ENCODE measurements around the gene NFE2L2. TPM values are rescaled to one million over a fixed set of nuclear protein-coding genes. Genes with fewer than 3 reads are reported as not detected.
"Not testable (repeated sequence)": the region's sequence is repeated elsewhere in the genome, so short reads cannot be mapped to it uniquely, and the experiment has no call there.

Gene NFE2L2
- total RNA-seq, 4 donors from 2014 or later: 41.6 to 105 (median 65.2) TPM

- Histone ChIP-seq H3K9me3 (no peaks in the 10 kb centered on the region), H3K4me1 (peaks cover 4 to 42% (median 14%) of the 10 kb centered on the region in 4 donors), H3K27ac (no peak overlapping the region), H3K36me3 (no peaks in the 10 kb centered on the region), H3K27me3 (no peaks in the 10 kb centered on the region), H3K4me3 (no peak overlapping the region)
- intact Hi-C loops (cut with DNase I; ENCODE audit: low total_unique reads) (no loop called here), in situ Hi-C loops (cut with MboI; ENCODE audit: low pct_ligation_motif_present in 1 of 4, low pct_unique_long_range_greater_than_20kb in 1 of 4, low sequenced_read_pairs in 3 of 4) (no loop called here)
- no peak for TF ChIP-seq POLR2AphosphoS5 (IDR thresholded peaks at IDR 0.05)
- TF ChIP-seq CTCF (IDR thresholded peaks at IDR 0.05): no peak
- no peak for TF ChIP-seq EP300 (IDR thresholded peaks at IDR 0.05; ENCODE audit: low read depth)
- TF ChIP-seq POLR2A (IDR thresholded peaks at IDR 0.05): no peak
- no peak for DNase-seq
- 78 to 100% methylated on average over 1 of the region's 1 CpG for WGBS, 2 donors (ENCODE audit: low coverage in 1 of 2)
These were observed 7.6 kb upstream of the NFE2L2 start for GRCh38 chr2:177271981-177272666.

GRCh38 chr2:177270531-177270930 lies 6.0 kb upstream of the NFE2L2 start:
- no peaks in the 10 kb centered on the region for H3K9me3 ChIP-seq
- in situ Hi-C loops (cut with MboI; ENCODE audit: low pct_ligation_motif_present in 1 of 4, low pct_unique_long_range_greater_than_20kb in 1 of 4, low sequenced_read_pairs in 3 of 4): no loop called here

GRCh38 chr2:177268901-177269300 lies 4.4 kb upstream of the NFE2L2 start:
- Histone ChIP-seq H3K4me1 (peaks cover 6 to 42% (median 27%) of the 10 kb centered on the region in 4 donors), H3K36me3 (no peaks in the 10 kb centered on the region), H3K4me3 (no peak overlapping the region), H3K27me3 (no peaks in the 10 kb centered on the region), H3K9me3 (no peaks in the 10 kb centered on the region), H3K27ac (no peak overlapping the region)
- 93 to 96% methylated on average over 7 of the region's 7 CpGs for WGBS, 2 donors (ENCODE audit: low coverage in 1 of 2)
- in situ Hi-C loops (cut with MboI; ENCODE audit: low pct_ligation_motif_present in 1 of 4, low pct_unique_long_range_greater_than_20kb in 1 of 4, low sequenced_read_pairs in 3 of 4): loop anchor here in 1 of 4 donors (10.0 kb wide), 1 partner anchor 104 kb away; no protein-coding TSS in a partner anchor
- DNase-seq: no peak
- intact Hi-C loops (cut with DNase I; ENCODE audit: low total_unique reads): loop anchor here (10.0 kb wide), 1 partner anchor 66 kb away; no protein-coding TSS in a partner anchor
- no peak for TF ChIP-seq CTCF (IDR thresholded peaks at IDR 0.05)
- no peak for TF ChIP-seq POLR2AphosphoS5 (IDR thresholded peaks at IDR 0.05)
- TF ChIP-seq POLR2A (IDR thresholded peaks at IDR 0.05): no peak
- no peak for TF ChIP-seq EP300 (IDR thresholded peaks at IDR 0.05; ENCODE audit: low read depth)

More at GRCh38 chr2:177270531-177270930, 6.0 kb upstream of the NFE2L2 start:
- intact Hi-C loops (cut with DNase I; ENCODE audit: low total_unique reads): no loop called here
- Histone ChIP-seq H3K4me1 (peaks cover 10 to 53% (median 30%) of the 10 kb centered on the region in 4 donors), H3K27ac (no peak overlapping the region), H3K36me3 (no peaks in the 10 kb centered on the region), H3K27me3 (no peaks in the 10 kb centered on the region), H3K4me3 (no peak overlapping the region)
- TF ChIP-seq CTCF (IDR thresholded peaks at IDR 0.05) (no peak), POLR2AphosphoS5 (IDR thresholded peaks at IDR 0.05) (no peak), EP300 (IDR thresholded peaks at IDR 0.05; ENCODE audit: low read depth) (no peak), POLR2A (IDR thresholded peaks at IDR 0.05) (no peak)
- WGBS, 2 donors (ENCODE audit: low coverage in 1 of 2): 75 to 92% methylated on average over 1 to 4 of the region's 4 CpGs
- no peak for DNase-seq

- intact Hi-C loops (cut with DNase I; ENCODE audit: low total_unique reads) (loop anchor here (10.0 kb wide), 1 partner anchor 66 kb away; no protein-coding TSS in a partner anchor), in situ Hi-C loops (cut with MboI; ENCODE audit: low pct_ligation_motif_present in 1 of 4, low pct_unique_long_range_greater_than_20kb in 1 of 4, low sequenced_read_pairs in 3 of 4) (loop anchor here in 1 of 4 donors (10.0 kb wide), 1 partner anchor 104 kb away; no protein-coding TSS in a partner anchor)
- Histone ChIP-seq H3K9me3 (no peaks in the 10 kb centered on the region), H3K4me3 (no peak overlapping the region), H3K27me3 (no peaks in the 10 kb centered on the region), H3K36me3 (no peaks in the 10 kb centered on the region), H3K27ac (no peak overlapping the region), H3K4me1 (peaks cover 6 to 36% (median 25%) of the 10 kb centered on the region in 4 donors)
- WGBS, 2 donors (ENCODE audit: low coverage in 1 of 2): 90 to 97% methylated on average over 4 to 8 of the region's 8 CpGs
- DNase-seq: no peak
- TF ChIP-seq EP300 (IDR thresholded peaks at IDR 0.05; ENCODE audit: low read depth) (no peak), CTCF (IDR thresholded peaks at IDR 0.05) (no peak), POLR2AphosphoS5 (IDR thresholded peaks at IDR 0.05) (no peak), POLR2A (IDR thresholded peaks at IDR 0.05) (no peak)
These were observed 3.8 kb upstream of the NFE2L2 start for GRCh38 chr2:177268187-177268871.

- H3K4me3 ChIP-seq, DNase-seq, H3K36me3 ChIP-seq, H3K9me3 ChIP-seq, H3K27me3 ChIP-seq: not testable (repeated sequence)
- 82 to 85% methylated on average over 3 to 8 of the region's 8 CpGs for WGBS, 2 donors (ENCODE audit: low coverage in 1 of 2)
- H3K27ac ChIP-seq: peak overlapping the region; percentile 98 to 100 (median 98)
- in situ Hi-C loops (cut with MboI; ENCODE audit: low pct_ligation_motif_present in 1 of 4, low pct_unique_long_range_greater_than_20kb in 1 of 4, low sequenced_read_pairs in 3 of 4): loop anchor here in 1 of 4 donors (10.0 kb wide), 1 partner anchor 102 kb away; no protein-coding TSS in a partner anchor
- intact Hi-C loops (cut with DNase I; ENCODE audit: low total_unique reads): loop anchor here (10.0 kb wide), 1 partner anchor 68 kb away; no protein-coding TSS in a partner anchor
- H3K4me1 ChIP-seq: peaks cover 6 to 28% (median 21%) of the 10 kb centered on the region in 4 donors
These were observed 2.4 kb upstream of the NFE2L2 start for GRCh38 chr2:177266955-177267354.

Data from transverse colon (tissue), 4 donors.